MCF 10A (cell line): ENCODE results near the gene FMO2. TPM values are rescaled to one million over a fixed set of nuclear protein-coding genes. Genes with fewer than 3 reads are reported as not detected.
A peak's percentile ranks its signal among the peaks of the same experiment; 100 is the strongest.

Source experiments
- BruUV-seq: library from RNA; stranded (reverse); fragments of 400-500 nt; replicated peaks from 2 replicates; lab custom pipeline; 2021; lab: Mats Ljungman, UMichigan
- CTCF ChIA-PET: fragments of 300-600 bp; sonication (Branson Sonifier 250); formaldehyde crosslinking; extraction: SDS; loops from one replicate; lab custom pipeline; 2021; ENCODE audit warnings: antibody characterized with exemption, inconsistent platforms; lab: Yijun Ruan, JAX
- POLR2A ChIA-PET: fragments of 300-600, 350-650 bp; sonication (Branson Sonifier 250); formaldehyde crosslinking; extraction: SDS; loops from one replicate; lab custom pipeline; 2020; ENCODE audit warnings: antibody characterized with exemption, inconsistent platforms; lab: Yijun Ruan, JAX
- DNase-seq: peaks from one replicate; pipeline ENCODE4 v3.0.0-alpha.2; 2018; ENCODE audit not compliant: unreplicated experiment
- H3K27ac Mint-ChIP-seq: one replicate; pipeline ENCODE4 v1.8.0; 2022; ENCODE audit warnings: mild to moderate bottlenecking, low read depth, mixed read lengths; ENCODE audit not compliant: unreplicated experiment
- H3K27me3 Mint-ChIP-seq: one replicate; pipeline ENCODE4 v1.8.0; 2022; ENCODE audit warnings: mixed read lengths; ENCODE audit not compliant: insufficient read depth, unreplicated experiment
- H3K36me3 Mint-ChIP-seq: one replicate; pipeline ENCODE4 v1.8.0; 2022; ENCODE audit warnings: mild to moderate bottlenecking, moderate library complexity, mixed read lengths; ENCODE audit not compliant: insufficient read depth, unreplicated experiment
- H3K4me1 Mint-ChIP-seq: one replicate; pipeline ENCODE4 v1.8.0; 2022; ENCODE audit warnings: mixed read lengths; ENCODE audit not compliant: insufficient read depth, unreplicated experiment
- H3K4me3 Mint-ChIP-seq: one replicate; pipeline ENCODE4 v1.8.0; 2022; ENCODE audit warnings: mild to moderate bottlenecking, moderate library complexity, mixed read lengths; ENCODE audit not compliant: unreplicated experiment
- H3K9me3 Mint-ChIP-seq: one replicate; pipeline ENCODE4 v1.8.0; 2022; ENCODE audit warnings: mixed read lengths; ENCODE audit not compliant: unreplicated experiment
- intact Hi-C: fragments of 100-400 bp; cut with micrococcal nuclease; formaldehyde crosslinking; loops from 2 replicates; pipeline ENCODE4 v1.14.1; 2022
- total RNA-seq: library from RNA; stranded (reverse); gene quantifications from 2 replicates; pipeline ENCODE4 v1.2.3, GENCODE V29; 2022
- TF ChIP-seq, protein P1 (sequence below): fragments of 200-600 bp; IDR thresholded peaks from one replicate; pipeline ENCODE4 v1.8.0; 2022; ENCODE audit warnings: antibody characterized with exemption, mild to moderate bottlenecking; ENCODE audit not compliant: unreplicated experiment

Gene FMO2
- total RNA-seq, 1 experiment from 2014 or later, result not detected

DNA sequence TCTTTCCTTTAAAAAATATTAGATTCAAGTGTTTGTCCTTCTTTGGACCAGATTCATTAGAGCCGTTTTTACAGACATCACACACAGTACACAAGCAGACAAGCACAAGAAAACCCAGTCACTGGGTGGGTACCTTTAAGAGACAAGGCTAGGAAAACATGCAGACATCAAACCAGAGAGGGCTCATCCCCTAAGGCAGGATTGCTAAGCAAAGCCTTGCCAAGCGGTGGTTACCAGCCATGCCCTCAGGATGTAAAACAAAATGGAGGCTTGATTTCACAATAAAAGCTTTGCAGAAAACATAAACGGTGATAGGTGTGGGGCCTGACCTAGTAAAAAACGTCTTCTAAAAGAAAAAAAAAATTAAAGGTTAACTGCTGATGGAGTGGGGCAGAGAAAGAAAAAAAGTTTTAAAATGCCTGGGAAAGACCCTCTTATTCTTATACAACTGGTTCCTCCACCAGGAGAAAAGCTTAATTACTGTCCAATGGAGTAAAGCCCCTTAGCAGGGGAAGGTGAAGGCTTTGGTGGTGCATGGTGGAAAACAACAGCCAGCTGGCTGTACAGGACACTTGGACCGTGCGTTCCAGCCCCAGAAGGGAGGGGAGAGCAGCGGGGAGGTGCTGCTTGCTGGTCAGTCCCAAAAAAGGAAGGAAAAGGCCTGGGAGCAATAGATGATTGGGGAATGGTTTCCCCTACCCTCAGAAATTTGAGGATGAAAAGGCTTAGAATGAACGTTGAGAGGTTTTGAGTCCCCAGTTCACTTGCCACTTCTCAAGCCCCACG is 32.8 kb downstream of the FMO2 start:
- H3K9me3 Mint-ChIP-seq, result no peaks in the 10 kb centered on the region
- intact Hi-C loops, result no loop called here
- BruUV-seq, result no TSS peak
- no peaks in the 10 kb centered on the region for H3K27me3 Mint-ChIP-seq
- ChIA-PET POLR2A (interaction anchor here (0.6 to 0.8 kb wide), 2 partner anchors 57 to 137 kb away, joined by 3 to 4 read pairs; no protein-coding TSS in a partner anchor), CTCF (interaction anchor here (0.6 to 1.6 kb wide), 7 partner anchors 9 to 216 kb away, joined by 3 to 8 read pairs (median 4); partner anchors contain the start of gene FMO4)
- H3K27ac Mint-ChIP-seq, result peak overlapping the region; percentile 98
- TF ChIP-seq, protein P1, sequence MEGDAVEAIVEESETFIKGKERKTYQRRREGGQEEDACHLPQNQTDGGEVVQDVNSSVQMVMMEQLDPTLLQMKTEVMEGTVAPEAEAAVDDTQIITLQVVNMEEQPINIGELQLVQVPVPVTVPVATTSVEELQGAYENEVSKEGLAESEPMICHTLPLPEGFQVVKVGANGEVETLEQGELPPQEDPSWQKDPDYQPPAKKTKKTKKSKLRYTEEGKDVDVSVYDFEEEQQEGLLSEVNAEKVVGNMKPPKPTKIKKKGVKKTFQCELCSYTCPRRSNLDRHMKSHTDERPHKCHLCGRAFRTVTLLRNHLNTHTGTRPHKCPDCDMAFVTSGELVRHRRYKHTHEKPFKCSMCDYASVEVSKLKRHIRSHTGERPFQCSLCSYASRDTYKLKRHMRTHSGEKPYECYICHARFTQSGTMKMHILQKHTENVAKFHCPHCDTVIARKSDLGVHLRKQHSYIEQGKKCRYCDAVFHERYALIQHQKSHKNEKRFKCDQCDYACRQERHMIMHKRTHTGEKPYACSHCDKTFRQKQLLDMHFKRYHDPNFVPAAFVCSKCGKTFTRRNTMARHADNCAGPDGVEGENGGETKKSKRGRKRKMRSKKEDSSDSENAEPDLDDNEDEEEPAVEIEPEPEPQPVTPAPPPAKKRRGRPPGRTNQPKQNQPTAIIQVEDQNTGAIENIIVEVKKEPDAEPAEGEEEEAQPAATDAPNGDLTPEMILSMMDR, result no peak
- H3K4me3 Mint-ChIP-seq, result peak overlapping the region; percentile 13
- no peaks in the 10 kb centered on the region for H3K36me3 Mint-ChIP-seq
- DNase-seq, result peak; percentile 40
- peaks cover 49% of the 10 kb centered on the region for H3K4me1 Mint-ChIP-seq

DNA sequence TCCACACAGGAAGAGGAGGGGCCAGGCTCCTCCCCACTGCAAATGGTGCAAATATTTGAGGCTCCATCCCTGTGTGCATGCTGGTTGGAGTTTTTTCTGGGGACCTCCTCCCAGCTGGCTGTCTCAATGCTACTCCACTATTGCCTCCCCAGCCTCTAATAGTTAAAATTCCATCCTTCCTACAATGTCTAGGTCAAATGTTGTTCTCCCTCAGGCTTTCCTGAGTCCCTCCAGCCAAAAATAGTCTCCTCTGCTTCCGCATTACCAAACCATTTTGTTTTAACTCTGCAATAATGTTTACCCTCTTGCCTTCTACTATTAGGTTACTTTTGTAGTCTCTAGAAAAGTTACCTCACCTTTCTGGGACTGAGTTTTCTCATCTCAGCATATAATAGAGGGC is 33.6 kb downstream of the FMO2 start:
- H3K27me3 Mint-ChIP-seq, result no peaks in the 10 kb centered on the region
- no TSS peak for BruUV-seq
- TF ChIP-seq, protein P1, result no peak
- intact Hi-C loops, result no loop called here
- H3K36me3 Mint-ChIP-seq, result no peaks in the 10 kb centered on the region
- ChIA-PET POLR2A (interaction anchor here (0.8 kb wide), 1 partner anchor 138 kb away, joined by 4 read pairs; no protein-coding TSS in a partner anchor), CTCF (interaction anchor here (0.8 to 1.6 kb wide), 6 partner anchors 8 to 217 kb away, joined by 3 to 8 read pairs (median 5); partner anchors contain the start of gene FMO4)
- H3K4me3 Mint-ChIP-seq, result no peak overlapping the region
- no peak for DNase-seq
- H3K4me1 Mint-ChIP-seq, result peaks cover 55% of the 10 kb centered on the region
- no peaks in the 10 kb centered on the region for H3K9me3 Mint-ChIP-seq
- H3K27ac Mint-ChIP-seq, result peak overlapping the region; percentile 98

DNA sequence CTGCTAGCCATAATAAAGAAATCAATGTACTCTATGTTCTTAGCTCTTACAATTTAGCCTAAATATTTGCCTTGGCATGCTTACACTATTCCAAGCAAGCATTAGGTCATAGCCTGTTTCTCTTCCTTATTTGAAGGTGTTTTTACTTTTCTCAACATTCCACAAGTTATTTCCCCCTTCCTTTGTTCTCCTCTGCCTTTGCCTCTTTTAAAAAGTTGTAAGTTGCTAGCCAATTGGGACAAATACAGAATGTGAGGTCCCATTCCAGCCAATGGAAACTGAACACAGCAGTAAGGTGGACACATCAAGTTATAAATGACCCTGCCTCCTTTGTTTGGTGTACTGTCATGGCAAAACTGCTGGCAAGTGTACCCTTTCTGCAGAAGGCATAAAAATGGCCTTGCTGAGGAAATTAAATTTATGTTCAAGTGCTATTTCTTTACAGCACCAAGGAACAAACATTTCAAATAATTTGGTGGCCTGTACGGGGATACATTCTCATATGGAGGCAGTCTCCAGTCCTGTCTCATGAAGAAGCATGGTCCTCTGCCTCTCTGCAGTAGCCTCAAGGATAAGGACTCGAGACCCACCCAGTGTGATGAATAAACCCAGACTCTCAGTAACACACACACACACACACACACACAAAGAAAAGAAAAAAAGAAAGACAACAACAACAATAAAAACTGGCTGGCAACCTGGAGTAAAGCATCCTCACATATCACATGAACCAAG is 34.4 kb downstream of the FMO2 start:
- ChIA-PET CTCF (interaction anchor here (0.8 to 1.6 kb wide), 2 partner anchors 19 to 138 kb away, joined by 3 to 7 read pairs; no protein-coding TSS in a partner anchor), POLR2A (no interaction called here)
- intact Hi-C loops, result no loop called here
- DNase-seq, result peak; percentile 32
- Mint-ChIP-seq H3K4me3 (peak overlapping the region; percentile 7), H3K4me1 (peaks cover 60% of the 10 kb centered on the region), H3K27me3 (no peaks in the 10 kb centered on the region), H3K36me3 (no peaks in the 10 kb centered on the region), H3K27ac (peak overlapping the region; percentile 98), H3K9me3 (no peaks in the 10 kb centered on the region)
- no TSS peak for BruUV-seq
- TF ChIP-seq, protein P1, result no peak

DNA sequence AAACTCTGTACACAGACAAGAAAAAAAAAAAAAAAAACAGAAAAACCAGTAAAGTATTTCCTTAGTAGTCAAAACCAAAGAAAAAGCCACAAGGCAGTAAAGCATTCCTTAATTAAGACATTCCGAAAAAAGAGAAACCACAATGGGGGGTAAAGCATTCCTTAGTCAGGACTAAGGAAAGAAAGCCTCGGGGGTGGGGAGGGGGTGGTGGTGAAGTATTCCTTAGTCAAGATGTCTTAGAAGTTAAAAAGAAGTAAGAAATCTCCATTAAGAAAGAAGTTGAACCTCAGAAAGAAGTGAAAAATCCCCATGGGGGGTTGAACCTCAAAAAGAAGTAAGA is 35.0 kb downstream of the FMO2 start:
- H3K27ac Mint-ChIP-seq, result peak overlapping the region; percentile 98
- BruUV-seq, result no TSS peak
- no peaks in the 10 kb centered on the region for H3K9me3 Mint-ChIP-seq
- H3K4me3 Mint-ChIP-seq, result peak overlapping the region; percentile 7
- ChIA-PET POLR2A (interaction anchor here (0.6 to 0.7 kb wide), 2 partner anchors 21 to 265 kb away, joined by 3 read pairs; no protein-coding TSS in a partner anchor), CTCF (interaction anchor here (0.6 to 4.2 kb wide), 5 partner anchors 94 to 375 kb away, joined by 3 to 24 read pairs (median 4); partner anchors contain the start of gene FMO4)
- TF ChIP-seq, protein P1, result no peak
- H3K27me3 Mint-ChIP-seq, result no peaks in the 10 kb centered on the region
- intact Hi-C loops, result no loop called here
- peaks cover 61% of the 10 kb centered on the region for H3K4me1 Mint-ChIP-seq
- peak; percentile 40 for DNase-seq
- H3K36me3 Mint-ChIP-seq, result no peaks in the 10 kb centered on the region
